HL-60 (cell line): Measurements from ENCODE around the gene SMG6.

Experiments used
- DNase-seq, 2 experiments: peaks; one replicate each; pipeline ENCODE4 v3.0.0-alpha.2; 2010 to 2020; ENCODE audit warnings: low read depth in 1 of 2, low spot score in 1 of 2
- H3K27ac ChIP-seq: fragments of 250-450 bp; sonication (Bioruptor Pico); replicated peaks from 2 replicates; pipeline ENCODE4 v1.5.1; 2020; ENCODE audit warnings: mild to moderate bottlenecking, moderate library complexity
- H3K27me3 ChIP-seq: fragments of 250-450 bp; sonication (Bioruptor Pico); 2 replicates; pipeline ENCODE4 v1.5.1; 2021; ENCODE audit warnings: mild to moderate bottlenecking, moderate library complexity; ENCODE audit not compliant: insufficient read depth, poor library complexity, severe bottlenecking
- H3K4me3 ChIP-seq: replicated peaks from 2 replicates; pipeline ENCODE4 v1.5.1; 2011; ENCODE audit warnings: mild to moderate bottlenecking, control low read depth, low read length; ENCODE audit not compliant: insufficient read depth
- CTCF ChIP-seq: IDR thresholded peaks from one replicate; pipeline ENCODE4 v1.5.1; 2011; ENCODE audit warnings: low read length, control low read depth, inconsistent platforms; ENCODE audit not compliant: insufficient read depth
- GABPA ChIP-seq: IDR thresholded peaks from 2 replicates; pipeline ENCODE4 v1.6.1; 2012; ENCODE audit warnings: low read depth
- POLR2AphosphoS5 ChIP-seq: IDR thresholded peaks from 2 replicates; pipeline ENCODE4 v1.6.1; 2012; ENCODE audit warnings: low read depth
- REST ChIP-seq: IDR thresholded peaks from 2 replicates; pipeline ENCODE4 v1.6.1; 2012; ENCODE audit warnings: low read depth; ENCODE audit not compliant: insufficient replicate concordance
- SPI1 ChIP-seq: IDR thresholded peaks from 2 replicates; pipeline ENCODE4 v1.6.1; 2012; ENCODE audit warnings: low read depth, mild to moderate bottlenecking, borderline replicate concordance

The SMG6 gene

GRCh38 chr17:2054262-2054511 lies 249.4 kb downstream of the SMG6 start:
- H3K4me3 ChIP-seq = peak overlapping the region; percentile 46
- no peak for DNase-seq
- no peak for TF ChIP-seq CTCF
- no peak for TF ChIP-seq GABPA
- TF ChIP-seq REST = no peak
- no peak for TF ChIP-seq POLR2AphosphoS5
- TF ChIP-seq SPI1 = no peak
- H3K27me3 ChIP-seq = peaks cover 12% of the 10 kb centered on the region
- no peak overlapping the region for H3K27ac ChIP-seq

GRCh38 chr17:2053380-2054261 lies 250.0 kb downstream of the SMG6 start:
- H3K27ac ChIP-seq = no peak overlapping the region
- DNase-seq = no peak
- TF ChIP-seq SPI1 (no peak), REST (no peak), POLR2AphosphoS5 (no peak), CTCF (peak; percentile 23), GABPA (no peak)
- peaks cover 12% of the 10 kb centered on the region for H3K27me3 ChIP-seq
- H3K4me3 ChIP-seq = peak overlapping the region; percentile 46

DNA sequence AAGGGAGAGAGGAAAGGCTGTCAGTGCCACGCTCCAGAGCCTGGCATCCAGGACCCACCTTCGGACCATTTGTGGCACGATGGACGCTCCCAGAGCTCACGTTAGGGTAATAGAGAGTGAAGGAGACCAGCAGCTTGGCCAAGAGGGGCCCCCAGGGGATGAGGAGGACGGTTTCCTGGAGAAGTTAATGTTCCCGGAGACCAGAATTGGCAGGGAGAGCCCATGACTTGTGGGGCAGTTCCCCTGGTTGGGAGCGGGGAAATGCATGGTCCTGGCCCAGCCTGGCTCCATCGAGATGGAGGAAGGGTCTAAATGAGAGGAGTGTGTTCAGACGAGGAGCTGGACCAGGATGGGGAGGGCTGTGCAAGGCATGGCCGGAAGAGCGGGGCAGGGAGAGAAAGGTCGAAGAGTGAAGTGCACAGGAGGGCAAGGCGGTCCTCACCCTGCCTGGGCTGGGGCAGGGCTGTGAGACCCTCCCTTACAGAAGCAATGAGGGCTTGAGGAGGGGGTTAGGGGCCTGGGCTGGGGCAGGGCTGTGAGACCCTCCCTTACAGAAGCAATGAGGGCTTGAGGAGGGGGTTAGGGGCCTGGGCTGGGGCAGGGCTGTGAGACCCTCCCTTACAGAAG lies 251.5 kb downstream of the SMG6 start:
- Histone ChIP-seq H3K27me3 (peaks cover 12% of the 10 kb centered on the region), H3K4me3 (no peak overlapping the region), H3K27ac (no peak overlapping the region)
- TF ChIP-seq REST (no peak), SPI1 (no peak), CTCF (no peak), POLR2AphosphoS5 (no peak), GABPA (no peak)
- DNase-seq = no peak
